Upper lobe of right lung (tissue), 1 donor: Measurements from ENCODE around the gene GRHPR. TPM values are rescaled to one million over a fixed set of nuclear protein-coding genes. Genes with fewer than 3 reads are reported as not detected.

Experiments
- ATAC-seq: fragments of 200-7000 bp; cut with Tn5 transposase; one replicate; pipeline ENCODE4 v1.9.1; 2020; ENCODE audit warnings: mild to moderate bottlenecking, moderate library complexity
- DNase-seq: peaks from one replicate; pipeline ENCODE4 v3.0.0-alpha.2; 2020
- H3K27ac ChIP-seq: fragments of 200-600 bp; one replicate; pipeline ENCODE4 v1.8.0; 2022
- H3K27me3 ChIP-seq: fragments of 200-600 bp; one replicate; pipeline ENCODE4 v1.8.0; 2022; ENCODE audit warnings: mild to moderate bottlenecking
- H3K36me3 ChIP-seq: fragments of 200-600 bp; one replicate; pipeline ENCODE4 v1.8.0; 2022
- H3K4me1 ChIP-seq: fragments of 200-600 bp; one replicate; pipeline ENCODE4 v1.8.0; 2022
- H3K4me3 ChIP-seq: fragments of 200-600 bp; one replicate; pipeline ENCODE4 v1.8.0; 2022; ENCODE audit warnings: mild to moderate bottlenecking
- H3K9me3 ChIP-seq: fragments of 200-600 bp; one replicate; pipeline ENCODE4 v1.8.0; 2022
- CTCF ChIP-seq: fragments of 200-600 bp; IDR thresholded peaks from one replicate; pipeline ENCODE4 v1.8.0; 2022; ENCODE audit warnings: antibody characterized with exemption
- intact Hi-C: fragments of 100-400 bp; cut with DNase I; formaldehyde crosslinking; loops from one replicate; pipeline ENCODE4 v1.11.0; 2022
- total RNA-seq: library from RNA; stranded (reverse); fragmentation: NEBNext Ultra II Directional; extraction: Animal tissue kit (Norgen Biotek cat#: 25700); gene quantifications from one replicate; pipeline ENCODE4 v1.2.1, GENCODE V29; 2021
- donor health status: DM: no; HTN: yes; CAD: no; lungs with severe emphysema.

The GRHPR gene
- total RNA-seq, 1 donor from 2014 or later = 65.0 TPM

GRCh38 chr9:37399336-37399735 lies 23.2 kb upstream of the GRHPR start:
- DNase-seq (no peak), ATAC-seq (no peak)
- H3K4me3 ChIP-seq = no peak overlapping the region
- intact Hi-C loops = no loop called here
- H3K27me3 ChIP-seq = no peaks in the 10 kb centered on the region
- TF ChIP-seq CTCF = no peak
- no peak overlapping the region for H3K27ac ChIP-seq
- no peaks in the 10 kb centered on the region for H3K4me1 ChIP-seq
- no peaks in the 10 kb centered on the region for H3K9me3 ChIP-seq
- H3K36me3 ChIP-seq = no peaks in the 10 kb centered on the region

- no peak for ATAC-seq
- Histone ChIP-seq H3K9me3 (no peaks in the 10 kb centered on the region), H3K27ac (no peak overlapping the region), H3K4me1 (no peaks in the 10 kb centered on the region), H3K27me3 (no peaks in the 10 kb centered on the region), H3K4me3 (no peak overlapping the region), H3K36me3 (no peaks in the 10 kb centered on the region)
- no peak for TF ChIP-seq CTCF
- DNase-seq = no peak
- intact Hi-C loops = no loop called here
These were observed 17.9 kb upstream of the GRHPR start for GRCh38 chr9:37404590-37404989.

- Histone ChIP-seq H3K9me3 (no peaks in the 10 kb centered on the region), H3K36me3 (no peaks in the 10 kb centered on the region), H3K4me1 (no peaks in the 10 kb centered on the region), H3K4me3 (no peak overlapping the region), H3K27me3 (no peaks in the 10 kb centered on the region), H3K27ac (no peak overlapping the region)
- no peak for TF ChIP-seq CTCF
- peak; percentile 50 for ATAC-seq
- intact Hi-C loops = no loop called here
- no peak for DNase-seq
These were observed 17.1 kb upstream of the GRHPR start for GRCh38 chr9:37405350-37405749.

- DNase-seq (no peak), ATAC-seq (no peak)
- no peaks in the 10 kb centered on the region for H3K9me3 ChIP-seq
- no peaks in the 10 kb centered on the region for H3K36me3 ChIP-seq
- H3K4me3 ChIP-seq = no peak overlapping the region
- intact Hi-C loops = no loop called here
- H3K27ac ChIP-seq = no peak overlapping the region
- no peaks in the 10 kb centered on the region for H3K4me1 ChIP-seq
- TF ChIP-seq CTCF = no peak
- H3K27me3 ChIP-seq = no peaks in the 10 kb centered on the region
These were observed 16.6 kb upstream of the GRHPR start for GRCh38 chr9:37405764-37406380.

GRCh38 chr9:37406603-37407401 lies 15.7 kb upstream of the GRHPR start:
- no peak overlapping the region for H3K4me3 ChIP-seq
- no peaks in the 10 kb centered on the region for H3K4me1 ChIP-seq
- H3K9me3 ChIP-seq = no peaks in the 10 kb centered on the region
- H3K36me3 ChIP-seq = no peaks in the 10 kb centered on the region
- intact Hi-C loops = no loop called here
- ATAC-seq (no peak), DNase-seq (no peak)
- TF ChIP-seq CTCF = no peak
- no peaks in the 10 kb centered on the region for H3K27me3 ChIP-seq
- no peak overlapping the region for H3K27ac ChIP-seq
